Myocyte (in vitro differentiated cells): ENCODE measurements around the gene KRTAP3-3. TPM values are rescaled to one million over a fixed set of nuclear protein-coding genes. Genes with fewer than 3 reads are reported as not detected.

Source experiments
- DNase-seq: peaks from one replicate; pipeline ENCODE4 v3.0.0-alpha.2; 2012; ENCODE audit warnings: low read depth
- total RNA-seq: library from RNA; depleted of rRNA; stranded (reverse); fragments of >200 nt; gene quantifications from 2 replicates; pipeline ENCODE4 v1.2.3, GENCODE V29; 2014

Gene KRTAP3-3
- total RNA-seq, 1 donor from 2014 or later: not detected

GRCh38 chr17:40961591-40961990 is 32.4 kb downstream of the KRTAP3-3 start:
- DNase-seq: no peak

- DNase-seq: no peak
Observed at GRCh38 chr17:40960144-40960543, 33.8 kb downstream of the KRTAP3-3 start.

DNA sequence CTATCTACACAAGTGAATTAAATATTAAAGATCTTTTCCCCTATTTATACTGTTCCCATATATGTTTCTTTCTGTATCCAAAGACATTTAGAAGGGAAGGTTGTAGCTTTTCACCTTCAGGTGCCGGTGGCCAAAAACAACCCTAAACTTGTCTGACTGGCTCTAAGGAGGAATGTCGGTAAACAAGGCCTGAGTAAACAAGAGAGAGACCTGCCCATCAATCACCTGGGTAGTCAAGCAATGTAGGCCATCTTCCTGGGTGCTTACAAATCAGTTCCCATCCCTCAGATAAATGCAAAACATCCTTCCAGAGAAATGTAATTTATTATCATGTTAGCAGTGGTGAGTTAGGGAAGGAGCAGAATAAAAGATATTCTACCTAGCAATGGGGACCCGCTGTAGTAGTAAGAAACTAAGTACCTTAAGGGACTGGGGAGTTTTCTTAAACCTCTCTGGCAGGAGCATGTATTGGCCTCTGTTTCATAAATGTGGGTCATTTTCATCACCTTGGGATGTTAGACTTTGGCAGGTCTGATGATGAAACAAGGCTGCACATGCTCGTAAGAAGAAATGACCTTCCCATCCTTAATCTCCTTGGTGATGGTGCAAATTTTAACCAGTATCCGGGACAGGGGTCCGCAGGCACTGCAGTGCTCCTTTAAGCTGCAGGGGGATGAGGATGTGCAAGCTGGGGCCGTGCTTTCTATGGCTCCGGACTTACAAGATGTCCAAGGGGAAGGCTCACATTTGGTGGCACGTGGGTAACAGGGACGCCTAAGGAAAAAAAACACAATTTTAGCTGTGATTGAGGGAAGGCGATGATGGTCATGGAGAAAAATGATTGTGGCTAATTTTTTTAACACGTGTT is 35.6 kb downstream of the KRTAP3-3 start:
- DNase-seq: no peak

GRCh38 chr17:40956401-40957254 is 37.3 kb downstream of the KRTAP3-3 start:
- DNase-seq: no peak

DNA sequence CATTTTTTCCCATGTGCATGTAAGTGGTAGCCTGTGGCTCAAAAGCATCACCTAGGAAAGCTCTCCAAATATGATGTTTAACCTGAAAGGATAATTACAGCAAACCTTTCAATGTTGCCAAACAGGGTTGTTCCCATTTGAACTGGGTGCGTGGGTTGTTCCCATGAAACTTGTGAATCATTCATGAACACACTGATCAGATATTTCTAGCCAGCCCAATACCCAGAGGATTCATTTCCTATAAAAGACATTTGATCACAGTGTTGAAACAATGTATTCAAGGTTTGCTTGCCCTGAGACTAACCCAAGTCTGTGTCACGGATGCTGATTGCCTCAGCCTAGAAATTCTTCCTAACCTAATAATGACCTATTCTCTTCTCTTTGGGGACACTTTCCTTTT is 40.1 kb downstream of the KRTAP3-3 start:
- DNase-seq: no peak

- peak; percentile 22 for DNase-seq
Observed at GRCh38 chr17:40952661-40953060, 41.3 kb downstream of the KRTAP3-3 start.

DNA sequence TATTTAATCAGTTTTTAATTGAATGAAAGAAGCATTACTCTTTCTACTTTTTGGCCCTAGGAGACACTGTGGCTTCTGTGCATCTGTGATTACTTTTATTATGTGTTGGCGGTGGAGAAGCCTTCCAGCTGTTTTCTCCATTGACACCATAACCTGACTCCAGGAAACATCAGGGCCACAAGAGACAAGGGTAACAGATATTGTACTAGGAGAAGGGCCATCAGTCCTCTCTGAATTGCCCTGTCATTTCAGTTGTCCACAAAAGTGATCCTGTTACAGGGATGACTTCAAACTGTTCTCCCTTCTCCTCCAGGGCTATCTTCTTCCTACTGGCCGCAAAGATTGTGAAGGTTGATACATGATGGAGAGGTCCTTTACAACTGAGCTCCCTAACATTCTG is 41.8 kb downstream of the KRTAP3-3 start:
- DNase-seq: no peak

DNA sequence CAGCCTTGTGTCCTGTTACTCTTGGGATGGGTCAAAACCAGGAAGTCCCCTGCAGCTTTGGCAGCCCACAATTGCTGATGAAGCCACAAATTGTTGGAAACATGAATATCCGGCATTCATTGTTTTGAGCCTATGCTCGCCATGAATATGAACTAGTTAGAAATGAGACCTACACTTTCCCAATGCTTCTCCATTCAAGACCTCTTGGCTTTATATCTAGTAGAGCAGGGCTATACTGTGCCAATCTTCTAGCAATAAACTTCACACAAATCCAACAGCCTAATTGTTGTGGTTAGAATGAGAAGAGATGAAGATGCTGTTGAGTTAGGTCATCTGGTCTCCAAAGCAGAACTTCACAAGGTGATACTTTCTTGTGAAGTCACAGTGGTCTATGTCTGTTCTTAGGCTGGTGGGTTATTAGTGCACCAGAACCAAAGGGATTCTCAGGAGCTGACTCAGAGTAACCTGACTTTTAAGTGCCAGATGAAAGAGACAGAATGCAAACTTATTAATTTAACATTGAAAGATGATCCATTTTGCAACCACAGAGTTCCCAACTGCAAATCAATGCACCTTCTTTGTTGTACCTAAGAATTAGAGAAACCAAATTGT is 42.8 kb downstream of the KRTAP3-3 start:
- DNase-seq: no peak

GRCh38 chr17:40950176-40950575 is 43.8 kb downstream of the KRTAP3-3 start:
- DNase-seq: no peak

GRCh38 chr17:40949418-40949817 is 44.5 kb downstream of the KRTAP3-3 start:
- no peak for DNase-seq

DNA sequence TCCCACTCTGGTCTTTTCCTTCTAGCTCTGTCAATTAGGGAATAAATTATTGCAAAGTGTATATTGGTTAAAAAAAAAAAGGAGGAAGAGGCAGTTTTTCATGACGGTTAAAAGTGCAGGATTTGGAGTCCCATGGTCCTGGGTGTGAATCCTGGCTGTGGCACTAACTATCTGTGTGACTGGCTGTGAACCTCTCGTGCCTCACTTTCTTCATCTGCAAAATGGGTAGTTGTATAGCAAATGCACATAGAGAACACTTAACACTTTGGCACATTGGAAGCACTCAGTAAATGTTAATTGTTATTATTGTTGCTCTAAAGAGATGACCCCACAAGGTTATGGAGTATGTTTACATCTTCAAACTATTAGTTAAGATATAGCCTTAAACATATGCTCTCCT is 46.0 kb downstream of the KRTAP3-3 start:
- no peak for DNase-seq

- no peak for DNase-seq
Observed at GRCh38 chr17:40945414-40945813, 48.5 kb downstream of the KRTAP3-3 start.

DNA sequence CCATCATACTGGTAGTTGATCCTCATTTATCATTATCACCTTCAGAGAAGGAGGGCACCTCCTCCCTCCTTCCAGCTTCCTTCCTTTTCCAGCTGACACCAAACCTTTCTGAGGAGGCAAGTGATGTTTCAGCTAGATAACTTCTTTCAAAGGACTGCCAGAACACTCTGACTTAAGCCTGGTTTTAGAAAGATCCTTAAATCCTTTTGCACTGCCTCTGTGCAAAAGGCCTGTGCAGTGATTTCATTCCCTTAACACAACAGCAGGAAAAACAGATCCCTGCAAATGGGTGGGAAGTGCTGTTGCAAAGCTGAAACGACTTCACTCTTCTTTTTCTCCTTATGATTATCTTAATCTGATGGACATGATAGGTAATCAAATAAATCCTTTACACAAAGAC is 49.4 kb downstream of the KRTAP3-3 start:
- DNase-seq: no peak

Other genes with a start within 250 kb of the KRTAP3-3 start
- gene KRT25, start 238.8 kb downstream of the KRTAP3-3 start, total RNA-seq: not detected in 2 replicates
- not detected in 2 replicates for gene KRT26, start 222.0 kb downstream of the KRTAP3-3 start, total RNA-seq
- gene KRT27, start 211.6 kb downstream of the KRTAP3-3 start, total RNA-seq: not detected in 2 replicates
- gene KRT28, start 194.2 kb downstream of the KRTAP3-3 start, total RNA-seq: not detected in 2 replicates
- gene KRT10, start 171.6 kb downstream of the KRTAP3-3 start, total RNA-seq: 29.6 and 36.3 TPM in 2 replicates
- not detected in 2 replicates for gene KRT12, start 126.9 kb downstream of the KRTAP3-3 start, total RNA-seq
- not detected in 2 replicates for gene KRT20, start 108.9 kb downstream of the KRTAP3-3 start, total RNA-seq
- gene KRT23, start 56.5 kb downstream of the KRTAP3-3 start, total RNA-seq: not detected in 2 replicates
- not detected in 2 replicates for gene KRT39, start 27.2 kb downstream of the KRTAP3-3 start, total RNA-seq
- not detected in 2 replicates for gene KRT40, start 9.8 kb downstream of the KRTAP3-3 start, total RNA-seq
- gene KRTAP3-2, start 5.7 kb upstream of the KRTAP3-3 start, total RNA-seq: not detected in 2 replicates
- gene KRTAP3-1, start 15.0 kb upstream of the KRTAP3-3 start, total RNA-seq: not detected in 2 replicates
- 0.19 and 0.57 TPM in 2 replicates for gene KRTAP1-5, start 33.0 kb upstream of the KRTAP3-3 start, total RNA-seq
- gene KRTAP1-4, start 36.0 kb upstream of the KRTAP3-3 start, total RNA-seq: not detected in 2 replicates
- gene KRTAP1-3, start 40.7 kb upstream of the KRTAP3-3 start, total RNA-seq: not detected in 2 replicates
- 0.21 TPM in 1 of 2 replicates, not detected in the other for gene KRTAP1-1, start 47.3 kb upstream of the KRTAP3-3 start, total RNA-seq
- not detected in 2 replicates for gene KRTAP2-1, start 53.2 kb upstream of the KRTAP3-3 start, total RNA-seq
- gene KRTAP2-2, start 61.1 kb upstream of the KRTAP3-3 start, total RNA-seq: not detected in 2 replicates
- 0.19 TPM in 1 of 2 replicates, not detected in the other for gene KRTAP2-3, start 66.0 kb upstream of the KRTAP3-3 start, total RNA-seq
- gene KRTAP2-4, start 71.7 kb upstream of the KRTAP3-3 start, total RNA-seq: not detected in 2 replicates
- not detected in 2 replicates for gene KRTAP4-7, start 90.0 kb upstream of the KRTAP3-3 start, total RNA-seq
- not detected in 2 replicates for gene KRTAP4-8, start 104.0 kb upstream of the KRTAP3-3 start, total RNA-seq
- not detected in 2 replicates for gene KRTAP4-16, start 108.0 kb upstream of the KRTAP3-3 start, total RNA-seq
- not detected in 2 replicates for gene KRTAP4-9, start 111.2 kb upstream of the KRTAP3-3 start, total RNA-seq
- not detected in 2 replicates for gene KRTAP4-11, start 124.2 kb upstream of the KRTAP3-3 start, total RNA-seq
- not detected in 2 replicates for gene KRTAP4-12, start 130.0 kb upstream of the KRTAP3-3 start, total RNA-seq
- gene KRTAP4-6, start 146.4 kb upstream of the KRTAP3-3 start, total RNA-seq: not detected in 2 replicates
- gene KRTAP4-5, start 155.7 kb upstream of the KRTAP3-3 start, total RNA-seq: not detected in 2 replicates
- gene KRTAP4-4, start 166.6 kb upstream of the KRTAP3-3 start, total RNA-seq: not detected in 2 replicates
- gene KRTAP4-3, start 174.1 kb upstream of the KRTAP3-3 start, total RNA-seq: not detected in 2 replicates
- gene KRTAP4-2, start 184.1 kb upstream of the KRTAP3-3 start, total RNA-seq: not detected in 2 replicates
- not detected in 2 replicates for gene KRTAP4-1, start 190.7 kb upstream of the KRTAP3-3 start, total RNA-seq
- not detected in 2 replicates for gene KRTAP9-1, start 195.7 kb upstream of the KRTAP3-3 start, total RNA-seq
- not detected in 2 replicates for gene KRTAP9-2, start 232.5 kb upstream of the KRTAP3-3 start, total RNA-seq
- gene KRTAP9-3, start 238.3 kb upstream of the KRTAP3-3 start, total RNA-seq: not detected in 2 replicates
- gene KRTAP9-8, start 243.8 kb upstream of the KRTAP3-3 start, total RNA-seq: not detected in 2 replicates